DOHH2 (cell line): Measurements from ENCODE around the gene EN2.

Experiments
- H3F3A ChIP-seq: fragments of 200-600 bp; sonication (generic), shearing (Covaris generic); 2 replicates; pipeline ENCODE4 v1.6.0; 2016; ENCODE audit warnings: antibody characterized with exemption, mild to moderate bottlenecking; ENCODE audit not compliant: control insufficient read depth, insufficient read depth
- H3K27ac ChIP-seq: fragments of 200-600 bp; sonication (generic); 2 replicates; pipeline ENCODE4 v1.5.1; 2014; ENCODE audit warnings: low read depth, mild to moderate bottlenecking, low read length, moderate library complexity
- H3K27me3 ChIP-seq: fragments of 200-600 bp; sonication (generic); 2 replicates; pipeline ENCODE4 v1.6.1; 2014; ENCODE audit warnings: mild to moderate bottlenecking, low read length, mixed read lengths; ENCODE audit not compliant: control insufficient read depth
- H3K36me3 ChIP-seq: fragments of 200-600 bp; sonication (generic); 2 replicates; pipeline ENCODE4 v1.6.1; 2014; ENCODE audit warnings: mild to moderate bottlenecking, low read length, moderate library complexity, mixed read lengths; ENCODE audit not compliant: control insufficient read depth
- H3K4me1 ChIP-seq: fragments of 200-600 bp; sonication (generic); 2 replicates; pipeline ENCODE4 v1.6.1; 2014; ENCODE audit warnings: mild to moderate bottlenecking, low read length, mixed read lengths; ENCODE audit not compliant: control insufficient read depth
- H3K4me2 ChIP-seq: fragments of 200-600 bp; sonication (generic); 2 replicates; pipeline ENCODE4 v1.6.0; 2014; ENCODE audit warnings: mild to moderate bottlenecking, low read length, moderate library complexity
- H3K4me3 ChIP-seq: fragments of 200-600 bp; sonication (generic); 2 replicates; pipeline ENCODE4 v1.5.1; 2014; ENCODE audit warnings: mild to moderate bottlenecking, low read length, mixed read lengths
- H3K79me2 ChIP-seq: fragments of 200-600 bp; sonication (generic); 2 replicates; pipeline ENCODE4 v1.6.1; 2014; ENCODE audit warnings: mild to moderate bottlenecking, low read length, mixed read lengths; ENCODE audit not compliant: control insufficient read depth
- H3K9me2 ChIP-seq: fragments of 200-600 bp; sonication (generic); replicated peaks from 2 replicates; pipeline ENCODE4 v1.6.1; 2014; ENCODE audit warnings: mild to moderate bottlenecking, low read length, mixed read lengths; ENCODE audit not compliant: control insufficient read depth
- H3K9me3 ChIP-seq: fragments of 200-600 bp; sonication (generic); 2 replicates; pipeline ENCODE4 v1.6.1; 2014; ENCODE audit warnings: antibody characterized with exemption, low read length, mixed read lengths; ENCODE audit not compliant: control insufficient read depth, insufficient read depth
- H4K20me1 ChIP-seq: fragments of 200-600 bp; sonication (generic); 2 replicates; pipeline ENCODE4 v1.6.0; 2014; ENCODE audit warnings: low read depth, mild to moderate bottlenecking, antibody characterized with exemption, low read length, moderate library complexity; ENCODE audit not compliant: control insufficient read depth, insufficient read depth
- EZH2phosphoT487 ChIP-seq: fragments of 200-600 bp; sonication (generic); IDR thresholded peaks from 2 replicates; pipeline ENCODE4 v1.6.1; 2017; ENCODE audit warnings: borderline replicate concordance, mild to moderate bottlenecking, antibody characterized with exemption, low read length, moderate library complexity, mixed read lengths
- TF ChIP-seq, protein P1 (sequence below): fragments of 200-600 bp; sonication (generic); IDR thresholded peaks from one replicate; pipeline ENCODE4 v1.5.1; 2014; ENCODE audit warnings: antibody characterized with exemption, mild to moderate bottlenecking, low read depth, low read length; ENCODE audit not compliant: poor library complexity, severe bottlenecking

Gene EN2

DNA sequence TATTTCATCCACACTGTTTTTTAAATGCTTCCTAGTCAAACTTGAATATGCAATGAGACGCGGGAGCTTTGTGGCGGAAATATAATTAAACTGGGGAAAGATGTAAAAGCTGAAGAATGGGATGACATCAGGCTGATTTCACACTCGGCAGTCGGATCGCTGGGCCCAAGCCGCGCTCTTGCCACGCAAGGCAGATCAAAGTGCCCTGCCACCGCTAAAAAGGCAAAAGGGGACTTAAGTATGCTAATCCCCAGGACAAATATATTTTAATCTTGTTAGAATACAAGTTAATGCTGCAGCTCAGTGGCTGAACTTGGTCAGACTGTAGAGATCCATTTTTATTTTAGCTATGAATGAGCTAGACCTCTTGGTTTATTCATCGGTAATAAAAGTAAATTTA is 13.8 kb downstream of the EN2 start:
- no peaks in the 10 kb centered on the region for H3K36me3 ChIP-seq
- no peaks in the 10 kb centered on the region for H3K79me2 ChIP-seq
- H3K9me3 ChIP-seq, result no peaks in the 10 kb centered on the region
- H3K4me3 ChIP-seq, result no peak overlapping the region
- H3K27ac ChIP-seq, result no peak overlapping the region
- no peaks in the 10 kb centered on the region for H3K9me2 ChIP-seq
- H3K4me1 ChIP-seq, result no peaks in the 10 kb centered on the region
- no peak for TF ChIP-seq EZH2phosphoT487
- TF ChIP-seq, protein P1, sequence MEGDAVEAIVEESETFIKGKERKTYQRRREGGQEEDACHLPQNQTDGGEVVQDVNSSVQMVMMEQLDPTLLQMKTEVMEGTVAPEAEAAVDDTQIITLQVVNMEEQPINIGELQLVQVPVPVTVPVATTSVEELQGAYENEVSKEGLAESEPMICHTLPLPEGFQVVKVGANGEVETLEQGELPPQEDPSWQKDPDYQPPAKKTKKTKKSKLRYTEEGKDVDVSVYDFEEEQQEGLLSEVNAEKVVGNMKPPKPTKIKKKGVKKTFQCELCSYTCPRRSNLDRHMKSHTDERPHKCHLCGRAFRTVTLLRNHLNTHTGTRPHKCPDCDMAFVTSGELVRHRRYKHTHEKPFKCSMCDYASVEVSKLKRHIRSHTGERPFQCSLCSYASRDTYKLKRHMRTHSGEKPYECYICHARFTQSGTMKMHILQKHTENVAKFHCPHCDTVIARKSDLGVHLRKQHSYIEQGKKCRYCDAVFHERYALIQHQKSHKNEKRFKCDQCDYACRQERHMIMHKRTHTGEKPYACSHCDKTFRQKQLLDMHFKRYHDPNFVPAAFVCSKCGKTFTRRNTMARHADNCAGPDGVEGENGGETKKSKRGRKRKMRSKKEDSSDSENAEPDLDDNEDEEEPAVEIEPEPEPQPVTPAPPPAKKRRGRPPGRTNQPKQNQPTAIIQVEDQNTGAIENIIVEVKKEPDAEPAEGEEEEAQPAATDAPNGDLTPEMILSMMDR, result no peak
- H4K20me1 ChIP-seq, result no peaks in the 10 kb centered on the region
- H3F3A ChIP-seq, result no peaks in the 10 kb centered on the region
- peaks cover 44% of the 10 kb centered on the region for H3K27me3 ChIP-seq
- H3K4me2 ChIP-seq, result no peak overlapping the region

DNA sequence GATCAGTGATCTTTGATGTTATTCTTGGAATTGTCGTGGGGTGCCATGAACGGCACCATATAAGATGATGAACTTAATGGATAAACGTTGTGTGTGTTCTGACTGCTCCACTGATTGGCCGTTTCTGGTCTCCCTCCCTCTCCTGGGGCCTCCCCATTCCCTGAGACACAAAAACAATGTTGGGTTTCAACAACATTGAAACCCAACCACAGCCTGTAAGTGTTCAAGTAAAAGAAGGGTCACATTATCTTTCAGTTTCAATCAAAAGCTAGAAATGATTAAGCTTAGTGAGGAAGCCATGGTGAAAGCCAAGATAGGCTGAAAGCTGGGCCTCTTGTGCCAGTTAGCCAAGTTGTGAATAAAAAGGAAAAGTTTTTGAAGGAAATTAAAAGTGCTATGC is 19.5 kb downstream of the EN2 start:
- peaks cover 25% of the 10 kb centered on the region; the same call in 1 of the 2 replicates for H3K27me3 ChIP-seq
- no peak overlapping the region for H3K27ac ChIP-seq

DNA sequence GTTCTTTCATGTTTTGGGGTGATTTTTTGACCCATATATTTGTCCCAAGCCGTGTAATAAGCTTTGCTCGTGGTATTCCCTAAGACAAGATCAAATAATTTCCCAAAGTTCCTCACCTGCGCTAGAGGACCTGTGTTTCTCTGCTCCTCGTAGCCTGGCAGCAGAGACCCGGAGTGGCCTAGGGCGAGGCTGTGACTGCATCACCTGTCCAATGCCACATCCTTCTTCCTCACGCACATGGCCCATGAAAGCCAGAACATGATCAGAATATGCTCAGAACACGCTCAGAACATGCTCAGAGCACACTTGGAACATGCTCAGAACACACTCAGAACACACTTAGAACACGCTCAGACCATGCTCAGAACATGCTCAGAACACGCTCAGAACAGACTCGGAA is 23.8 kb downstream of the EN2 start:
- Histone ChIP-seq H3K9me2 (no peaks in the 10 kb centered on the region), H3K36me3 (no peaks in the 10 kb centered on the region), H3K9me3 (peaks cover 6% of the 10 kb centered on the region; the same call in 1 of the 2 replicates), H3F3A (no peaks in the 10 kb centered on the region), H3K27me3 (peaks cover 12% of the 10 kb centered on the region; the same call in 1 of the 2 replicates), H3K4me3 (no peak overlapping the region), H3K4me1 (no peaks in the 10 kb centered on the region), H3K79me2 (no peaks in the 10 kb centered on the region), H3K27ac (no peak overlapping the region), H4K20me1 (no peaks in the 10 kb centered on the region), H3K4me2 (no peak overlapping the region)
- TF ChIP-seq, protein P1, result no peak
- TF ChIP-seq EZH2phosphoT487, result no peak

More for the DNA sequence above, 19.5 kb downstream of the EN2 start:
- Histone ChIP-seq H3K4me2 (no peak overlapping the region), H3K4me3 (no peak overlapping the region), H3K9me2 (no peaks in the 10 kb centered on the region), H4K20me1 (no peaks in the 10 kb centered on the region), H3K79me2 (no peaks in the 10 kb centered on the region), H3F3A (no peaks in the 10 kb centered on the region), H3K36me3 (no peaks in the 10 kb centered on the region), H3K4me1 (no peaks in the 10 kb centered on the region), H3K9me3 (peaks cover 6% of the 10 kb centered on the region; the same call in 1 of the 2 replicates)
- TF ChIP-seq EZH2phosphoT487, result no peak
- TF ChIP-seq, protein P1, result no peak
